ENCODE data around the gene SYT9.
"Not testable (repeated sequence)": the region's sequence is repeated elsewhere in the genome, so short reads cannot be mapped to it uniquely, and the experiment has no call there.

The SYT9 gene

DNA sequence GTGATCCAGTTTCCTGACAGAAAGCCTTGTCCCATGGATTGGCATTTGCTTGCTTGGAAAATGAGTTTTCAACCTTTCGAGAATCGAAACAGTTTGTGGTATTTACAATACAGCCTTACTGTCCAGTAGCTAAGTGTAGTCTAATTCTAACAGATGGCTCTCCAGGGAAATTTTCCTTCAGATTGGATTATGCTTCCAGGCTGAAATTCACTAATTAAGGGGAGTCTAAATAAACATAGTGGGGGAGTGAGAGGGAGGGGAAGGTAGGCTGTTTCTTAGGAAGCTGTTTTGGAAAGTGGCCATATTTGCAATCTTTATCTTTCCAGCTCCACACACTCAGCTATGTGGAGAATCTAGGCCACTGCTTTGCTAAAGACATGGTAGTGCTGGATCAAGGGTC, 81.3 kb downstream of the SYT9 start:
- DNase-seq (ENCODE audit: low read depth in 1 of 2, low spot score in 1 of 2), result no peak

DNA sequence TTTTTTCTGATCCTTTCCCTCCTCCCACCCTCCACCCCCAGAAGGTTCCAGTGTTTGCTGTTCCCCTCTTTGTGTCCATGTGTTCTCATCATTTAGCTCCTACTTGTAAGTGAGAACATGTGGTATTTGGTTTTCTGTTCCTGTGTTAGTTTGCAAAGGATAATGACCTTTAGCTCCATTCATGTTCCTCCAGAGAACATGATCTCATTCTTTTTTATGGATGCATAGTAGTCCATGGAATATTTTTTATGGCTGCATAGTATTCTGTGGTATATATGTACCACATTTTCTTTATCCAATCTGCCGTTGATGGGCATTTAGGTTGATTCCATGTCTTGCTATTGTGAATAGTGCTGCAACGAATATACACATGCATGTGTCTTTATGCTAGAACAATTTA, 83.7 kb downstream of the SYT9 start:
- DNase-seq (ENCODE audit: low read depth in 1 of 2, low spot score in 1 of 2), result not testable (repeated sequence)

DNA sequence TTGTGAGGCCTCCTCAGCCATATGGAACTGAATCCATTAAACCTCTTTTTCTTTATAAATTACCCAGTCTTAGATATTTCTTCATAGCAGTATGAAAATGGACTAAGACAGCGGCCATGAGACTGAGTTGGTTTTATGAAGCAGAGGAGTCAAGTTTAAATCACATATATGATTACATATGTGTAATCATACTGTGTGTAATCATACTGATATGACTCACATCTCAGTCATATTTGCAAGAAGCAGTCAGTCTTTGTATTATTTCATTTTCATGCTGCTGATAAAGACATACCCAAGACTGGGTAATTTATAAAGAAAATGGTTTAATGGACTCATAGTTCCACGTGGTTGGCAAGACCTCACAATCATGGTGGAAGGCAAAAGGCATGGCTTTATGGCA, 89.8 kb downstream of the SYT9 start:
- no peak for DNase-seq (ENCODE audit: low read depth in 1 of 2, low spot score in 1 of 2)

DNA sequence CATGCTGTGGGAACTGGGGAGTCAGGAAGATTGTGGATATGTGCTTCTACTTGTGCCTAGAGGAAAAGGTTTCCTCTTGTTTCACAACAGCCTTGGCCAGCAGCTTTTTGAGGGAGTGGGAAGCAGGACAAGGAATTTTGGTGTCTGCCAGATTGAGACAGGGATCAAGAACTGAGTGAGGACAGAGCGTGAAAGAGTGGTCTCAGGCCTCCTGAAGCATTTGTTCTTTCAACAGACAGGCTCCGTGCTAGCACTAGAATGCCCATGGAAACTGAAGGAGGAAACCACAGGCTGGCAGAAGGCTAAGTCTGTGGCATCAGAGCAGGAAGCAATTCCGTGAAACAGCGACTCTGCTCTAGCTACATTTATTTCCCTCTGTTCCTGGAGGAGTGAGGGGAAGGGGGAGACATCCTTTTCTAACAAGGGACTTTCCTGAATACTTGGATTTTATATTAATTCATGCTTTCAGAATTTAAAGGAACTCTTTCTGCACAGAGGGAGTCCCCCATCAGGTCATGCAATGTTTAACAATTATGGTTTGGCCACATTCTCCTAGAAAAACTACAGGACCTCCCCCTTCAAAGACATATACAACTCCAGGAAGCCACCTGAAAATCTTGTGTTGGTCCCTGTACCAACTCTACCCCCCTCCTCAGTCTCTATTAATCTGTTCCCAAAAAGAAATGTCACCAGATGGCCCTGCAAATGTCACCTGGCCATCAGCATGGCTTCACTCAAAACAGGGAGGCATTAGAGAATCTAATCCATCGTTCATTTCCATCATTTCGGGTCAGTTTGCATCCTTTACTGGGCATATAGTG, 96.1 kb downstream of the SYT9 start:
- DNase-seq (ENCODE audit: low read depth in 1 of 2, low spot score in 1 of 2), result no peak

DNA sequence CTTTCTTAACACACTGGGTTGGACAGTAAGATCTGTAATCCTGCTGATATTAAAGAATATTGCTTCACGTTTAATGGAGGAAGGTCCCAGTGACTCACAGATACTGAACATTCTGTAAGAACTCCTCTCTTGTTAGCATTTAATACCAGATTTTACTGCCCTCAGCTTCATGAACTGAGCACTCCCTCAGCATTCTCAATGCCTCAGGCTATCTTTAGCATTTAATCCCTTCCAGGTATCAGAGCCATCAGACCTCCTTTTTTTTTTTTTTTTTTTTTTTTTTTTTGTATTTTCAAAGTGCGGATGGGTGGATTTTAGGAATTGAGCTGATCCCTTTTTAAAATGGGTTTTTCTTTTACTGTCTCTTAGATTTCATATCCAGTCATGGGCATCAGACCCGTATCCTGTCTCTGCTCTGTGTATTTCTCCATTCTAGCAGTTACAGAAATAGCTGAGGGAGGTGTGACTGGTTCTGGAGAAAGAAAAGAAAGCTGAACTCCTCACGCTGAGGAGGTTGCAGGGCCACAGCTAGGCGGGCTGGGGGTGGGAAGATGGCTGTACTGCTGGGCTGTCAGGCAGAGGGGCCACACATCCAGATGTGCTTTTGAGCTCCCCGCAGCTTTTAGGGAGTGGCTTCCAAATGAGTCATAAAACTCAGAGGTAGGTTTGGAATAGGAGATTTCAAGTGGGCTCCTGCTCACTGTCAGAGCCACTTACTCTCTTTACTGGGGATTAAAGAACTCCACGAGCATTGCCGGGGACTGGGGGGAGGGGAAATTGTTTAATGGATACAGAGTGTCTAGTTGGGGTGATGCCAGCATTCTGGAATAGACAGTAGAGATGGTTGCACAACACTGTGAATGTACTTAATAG, 97.0 kb downstream of the SYT9 start:
- no peak for DNase-seq (ENCODE audit: low read depth in 1 of 2, low spot score in 1 of 2)

DNA sequence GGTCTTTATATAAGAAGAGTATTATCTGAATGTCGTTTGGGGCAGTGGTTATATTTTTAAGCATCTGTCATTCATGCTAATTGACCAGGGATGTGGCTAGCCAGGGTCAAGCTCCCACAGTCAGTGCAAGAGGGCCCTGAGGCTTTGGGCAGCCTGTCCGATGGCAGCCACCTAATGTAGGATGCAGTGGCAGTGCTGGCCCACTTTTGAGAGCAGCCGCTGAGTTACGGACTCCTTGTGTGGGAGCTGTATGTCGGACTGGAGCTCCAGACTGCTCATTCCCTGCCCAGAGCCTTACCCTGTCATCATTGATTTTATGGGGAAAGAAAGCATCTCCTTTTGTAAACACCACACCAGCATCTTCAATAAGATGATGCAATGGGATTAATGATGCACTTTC, 99.5 kb downstream of the SYT9 start:
- no peak for DNase-seq (ENCODE audit: low read depth in 1 of 2, low spot score in 1 of 2)

DNA sequence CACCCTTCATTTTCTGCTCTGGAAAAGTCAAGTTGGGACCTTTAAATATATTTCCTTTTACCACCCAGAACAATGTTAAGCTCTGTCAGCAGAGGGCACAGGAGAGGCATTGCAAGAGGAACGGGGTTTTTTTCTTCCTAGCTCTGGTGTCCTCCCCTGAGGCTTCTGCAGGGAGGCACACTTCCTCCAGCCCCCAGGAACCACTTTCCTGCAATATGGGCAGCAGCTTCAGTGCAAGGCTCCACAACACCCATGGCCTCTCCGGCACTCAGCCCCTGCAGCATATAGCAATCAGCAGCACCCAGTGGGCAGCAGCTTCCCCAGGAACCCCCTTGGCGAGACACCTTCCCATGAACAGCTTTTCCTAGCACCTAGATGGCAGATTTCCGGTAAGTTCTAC, 101.4 kb downstream of the SYT9 start:
- DNase-seq (ENCODE audit: low read depth in 1 of 2, low spot score in 1 of 2), result no peak

DNA sequence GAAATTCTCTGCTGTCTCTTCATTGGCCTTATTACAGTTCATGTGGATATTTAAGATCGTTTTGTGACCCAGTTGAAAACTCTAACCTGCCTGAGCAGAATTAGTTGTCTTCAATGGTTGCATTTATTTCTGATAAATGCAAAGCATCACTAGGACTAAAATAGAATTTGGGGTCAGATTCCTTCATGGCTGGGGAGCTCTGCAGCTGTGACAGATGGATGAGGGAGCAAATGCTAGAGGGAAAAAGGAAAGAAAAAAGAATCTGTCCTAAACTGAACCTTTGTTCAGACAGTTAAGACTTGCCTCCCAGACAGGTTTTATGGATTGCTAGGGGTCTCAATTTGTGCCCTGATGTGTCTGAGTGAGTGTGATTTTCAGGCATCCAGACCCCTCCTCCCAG, 113.0 kb downstream of the SYT9 start:
- DNase-seq (ENCODE audit: low read depth in 1 of 2, low spot score in 1 of 2), result no peak

DNA sequence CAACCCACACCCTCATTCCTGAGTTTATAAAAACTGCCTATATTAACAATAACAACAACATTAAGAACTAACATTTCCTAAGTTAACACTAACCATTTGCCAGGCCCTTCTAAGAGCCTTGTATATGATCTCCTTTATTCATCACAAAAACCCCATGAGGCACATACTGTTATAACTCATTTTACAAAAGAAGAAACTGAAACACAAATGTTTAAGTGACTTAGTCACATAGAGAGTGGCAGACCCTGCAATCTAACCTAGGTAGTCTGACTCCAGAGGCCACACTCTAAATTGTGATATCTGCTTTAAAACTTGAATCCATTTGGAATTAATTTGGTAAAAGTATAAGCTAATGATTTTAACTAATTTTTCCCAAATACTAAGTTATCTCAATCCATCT, 116.1 kb downstream of the SYT9 start:
- DNase-seq (ENCODE audit: low read depth in 1 of 2, low spot score in 1 of 2), result no peak

DNA sequence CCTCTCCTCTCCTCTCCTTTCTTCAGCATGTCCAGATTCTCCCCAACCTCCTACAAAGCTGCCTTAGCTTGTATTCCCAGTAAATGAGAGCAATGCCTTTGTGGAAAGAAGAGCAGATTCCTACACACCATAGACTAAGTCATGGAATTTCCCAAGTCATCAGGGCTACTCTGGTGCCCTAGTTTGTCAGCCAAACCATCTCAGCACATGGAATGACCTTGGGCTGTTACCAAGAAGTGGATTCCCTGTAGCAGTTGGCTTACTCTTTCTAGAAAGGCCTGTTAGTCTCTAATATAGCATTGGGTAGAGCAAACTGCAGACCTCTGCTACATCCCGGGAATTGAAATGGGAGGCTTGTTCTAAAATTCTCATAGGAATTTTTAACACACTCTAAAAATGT, 124.7 kb downstream of the SYT9 start:
- no peak for DNase-seq (ENCODE audit: low read depth in 1 of 2, low spot score in 1 of 2)

DNA sequence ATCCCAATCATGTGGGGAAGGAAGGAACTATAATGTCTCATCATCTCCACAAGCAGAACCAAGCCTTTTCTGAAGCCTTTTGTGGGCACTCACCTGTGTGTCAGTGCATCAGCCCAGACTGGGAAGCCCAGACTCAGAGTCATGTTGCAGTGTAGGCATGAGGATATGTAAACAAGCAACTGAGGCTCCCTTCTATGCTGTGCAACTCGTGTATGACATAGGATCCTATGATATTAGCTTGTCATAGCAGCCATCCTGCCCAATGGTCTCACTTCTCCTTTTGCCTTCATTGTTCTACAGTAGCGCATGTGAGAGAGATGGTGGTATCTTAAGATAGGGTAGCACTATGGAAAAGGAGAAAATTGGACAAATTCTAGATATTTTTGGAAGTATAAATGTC, 130.2 kb downstream of the SYT9 start:
- DNase-seq (ENCODE audit: low read depth in 1 of 2, low spot score in 1 of 2), result no peak

DNA sequence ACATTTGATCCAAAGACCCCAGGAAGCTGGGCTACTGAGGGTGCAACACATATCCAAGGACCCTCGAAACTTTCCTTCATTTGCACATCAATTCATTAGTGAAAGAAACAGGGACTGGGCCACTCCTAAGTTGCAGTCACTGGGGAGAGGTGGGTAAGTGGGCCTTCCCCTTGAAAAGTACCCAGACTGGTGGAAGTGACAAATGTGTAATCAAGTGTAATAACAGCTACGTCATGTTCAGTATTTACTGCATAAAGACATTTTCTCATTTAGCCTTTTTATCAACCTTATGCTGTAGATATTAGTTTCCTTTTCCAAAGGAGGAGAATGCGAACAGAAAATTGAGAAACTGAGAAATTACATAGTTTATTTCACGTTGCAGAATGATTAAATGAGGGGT, 131.7 kb downstream of the SYT9 start:
- DNase-seq (ENCODE audit: low read depth in 1 of 2, low spot score in 1 of 2), result no peak

DNA sequence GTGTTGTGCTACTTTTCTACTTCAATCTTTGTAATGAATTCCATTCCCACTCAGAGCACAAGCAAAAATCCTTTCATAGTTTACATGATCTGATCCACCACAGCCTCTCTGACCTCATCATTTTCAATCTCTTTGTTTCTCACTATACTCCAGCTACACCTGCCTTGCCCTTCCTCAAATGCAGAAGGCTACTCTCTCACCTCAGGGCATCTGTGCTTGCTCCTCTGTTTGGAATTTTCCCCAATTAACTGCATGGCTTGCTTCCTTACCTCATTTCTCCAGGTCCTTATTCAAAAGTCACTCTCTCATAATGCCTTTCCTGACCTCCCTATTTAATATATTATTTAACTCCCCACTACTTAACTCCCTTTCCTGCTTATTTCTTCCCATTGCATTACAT, 133.0 kb downstream of the SYT9 start:
- DNase-seq (ENCODE audit: low read depth in 1 of 2, low spot score in 1 of 2), result no peak

DNA sequence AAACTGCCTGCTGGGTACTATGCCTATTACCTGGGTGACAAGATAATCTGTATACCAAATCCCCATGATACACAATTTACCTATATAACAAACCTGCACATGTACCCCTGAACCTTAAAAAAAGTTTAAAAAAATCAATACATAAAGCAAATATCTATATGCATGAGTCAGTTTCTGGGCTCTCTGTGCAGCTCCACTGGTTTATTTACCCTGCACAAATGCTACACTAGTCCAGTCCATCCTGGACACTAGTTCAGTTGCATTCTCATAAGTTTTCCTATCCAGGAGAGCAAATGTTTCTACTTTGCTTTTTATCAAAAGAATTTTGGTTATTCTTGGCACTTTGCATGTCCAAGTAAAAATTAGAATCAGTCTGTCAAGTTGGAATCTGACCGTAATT, 133.8 kb downstream of the SYT9 start:
- no peak for DNase-seq (ENCODE audit: low read depth in 1 of 2, low spot score in 1 of 2)

DNA sequence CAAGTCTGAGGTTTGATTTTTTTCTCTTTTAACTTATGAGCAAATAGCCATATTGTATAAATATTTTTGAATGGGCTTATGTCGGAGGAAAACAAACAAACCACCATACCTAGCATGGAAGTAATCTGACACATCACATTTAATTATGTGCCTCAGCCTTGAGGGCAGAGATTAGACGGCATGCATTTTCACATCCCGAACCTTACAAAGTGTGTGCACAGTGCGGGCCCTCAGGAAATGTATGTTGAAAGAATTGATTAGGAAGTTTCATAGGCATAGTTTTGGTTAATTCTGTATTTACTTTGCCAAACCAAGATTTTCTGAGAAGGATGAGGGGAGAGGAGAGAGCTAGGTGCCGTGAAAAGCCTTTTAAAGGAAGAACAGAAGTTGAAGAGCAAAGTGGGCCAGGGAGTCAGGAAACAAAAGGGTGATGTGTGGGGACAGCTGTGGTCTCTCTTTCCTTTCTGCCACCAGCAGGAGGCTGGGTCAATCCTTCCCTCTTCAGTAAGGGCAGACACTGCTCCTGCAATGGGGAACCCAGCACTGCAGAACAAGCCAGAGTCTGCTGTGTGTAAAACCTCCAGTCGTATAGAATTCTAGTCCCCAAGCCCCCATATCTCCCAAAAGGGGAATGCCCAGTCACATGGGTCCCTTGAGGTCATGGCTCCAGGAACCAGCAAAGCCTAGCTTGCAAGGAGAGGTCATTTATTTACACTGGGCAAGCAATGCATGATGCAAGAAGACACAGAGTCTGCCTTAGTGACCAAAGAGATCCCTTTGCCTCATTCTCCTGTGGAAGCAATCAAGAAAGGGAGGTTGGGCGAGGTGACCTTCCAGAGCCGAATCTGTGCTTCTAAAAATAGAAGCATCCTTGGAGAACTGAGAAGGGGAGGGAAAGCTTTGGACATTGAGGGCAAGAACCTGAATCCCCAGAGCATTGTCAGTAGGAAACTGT, 162.5 kb downstream of the SYT9 start:
- no peak for DNase-seq (ENCODE audit: low read depth in 1 of 2, low spot score in 1 of 2)

DNA sequence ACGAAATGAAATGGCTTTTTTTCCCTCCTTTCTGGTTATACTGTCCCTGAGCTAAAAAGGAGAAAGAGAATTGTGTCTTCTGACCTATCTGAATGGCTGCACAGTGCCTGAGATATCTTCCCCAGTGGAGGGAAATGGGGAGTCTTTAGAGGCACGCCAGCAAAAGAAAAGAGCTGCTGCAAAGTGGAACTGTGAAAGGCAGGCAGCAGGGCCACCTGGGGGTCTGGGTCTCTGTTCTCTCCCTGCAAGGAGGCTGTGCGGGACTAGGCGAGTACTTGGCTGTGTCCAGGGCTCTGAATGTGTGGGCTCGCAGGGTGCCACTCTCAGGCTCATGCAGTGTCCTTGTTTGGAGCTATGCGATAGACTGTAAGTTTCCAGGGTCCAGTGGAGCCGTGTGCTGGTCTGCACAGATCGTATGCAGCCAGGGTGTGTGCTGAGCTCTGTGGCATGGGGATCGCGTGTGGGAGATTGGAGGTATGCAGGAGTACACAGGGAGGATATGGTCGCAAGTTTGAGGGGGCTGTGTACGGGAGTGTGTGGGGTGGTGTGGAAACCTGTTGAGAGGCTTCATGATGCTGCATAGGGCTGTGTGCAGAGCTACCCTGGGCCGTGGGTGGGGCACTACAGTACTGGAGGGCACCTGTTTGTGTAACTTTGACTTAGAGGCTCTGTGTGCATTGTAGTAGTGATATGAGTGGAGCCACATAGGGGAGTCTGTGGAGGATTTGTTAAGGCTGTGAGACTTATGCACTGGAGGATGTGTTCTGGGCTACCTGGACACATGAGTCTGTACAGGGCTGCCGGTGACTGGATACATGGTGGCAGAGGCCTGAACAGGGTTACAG, 163.5 kb downstream of the SYT9 start:
- DNase-seq (ENCODE audit: low read depth in 1 of 2, low spot score in 1 of 2), result no peak

DNA sequence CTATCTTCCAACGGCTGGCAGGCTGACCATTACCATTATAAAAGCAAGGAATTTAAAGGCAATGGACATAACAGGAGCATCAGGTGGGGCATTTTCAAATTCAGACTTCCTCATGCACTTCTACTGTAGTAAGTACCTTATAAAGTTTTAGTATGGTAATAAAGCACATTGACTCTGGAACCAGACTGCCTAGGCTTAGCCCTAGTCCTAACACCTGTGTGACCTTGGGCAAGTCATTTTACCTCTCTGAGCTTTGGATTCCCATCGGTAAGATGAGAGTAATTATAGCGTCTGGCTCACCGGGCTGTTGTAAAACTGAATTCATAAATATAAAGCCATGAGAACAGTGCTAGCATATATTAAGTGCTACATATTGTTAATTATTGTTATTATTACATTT, 164.4 kb downstream of the SYT9 start:
- no peak for DNase-seq (ENCODE audit: low read depth in 1 of 2, low spot score in 1 of 2)

DNA sequence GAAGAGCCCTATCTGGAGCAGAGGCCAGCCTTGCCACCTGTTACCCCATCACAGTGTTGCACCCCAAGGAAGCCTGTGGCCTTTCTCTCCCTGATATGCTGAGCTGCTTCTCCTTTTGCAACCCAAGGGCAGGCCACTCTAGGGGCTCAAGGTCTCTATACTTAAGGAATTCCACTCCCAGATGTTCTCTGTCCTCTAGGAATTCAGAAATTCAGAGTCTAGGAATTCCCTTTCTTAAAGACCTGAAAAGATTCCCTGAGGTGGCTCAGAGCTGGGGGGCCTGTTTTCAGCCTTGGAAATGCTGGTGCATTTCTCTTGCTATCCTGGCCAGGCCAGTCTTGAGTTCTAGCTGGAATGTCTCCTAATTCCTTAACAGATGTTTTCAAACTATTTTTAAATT, 165.6 kb downstream of the SYT9 start:
- DNase-seq (ENCODE audit: low read depth in 1 of 2, low spot score in 1 of 2), result no peak

DNA sequence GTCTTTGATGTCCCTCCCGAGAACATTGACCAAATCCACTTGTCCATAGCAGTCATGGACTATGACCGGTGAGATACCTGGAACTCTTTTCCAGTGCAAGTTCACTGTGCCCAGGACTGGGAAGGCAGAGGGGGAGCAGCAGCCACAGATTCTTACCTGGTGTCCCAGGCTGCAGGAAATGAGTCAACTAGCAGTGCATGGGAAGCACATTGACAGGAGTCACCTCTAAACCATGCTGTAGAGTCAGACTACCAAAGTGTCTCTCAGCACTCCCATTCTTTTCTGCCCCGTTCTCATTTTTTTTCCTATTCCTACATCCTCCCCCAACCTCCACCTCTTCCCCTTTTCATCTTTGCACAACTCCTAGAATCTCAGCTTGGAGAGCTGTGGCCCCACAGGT, 166.4 kb downstream of the SYT9 start:
- DNase-seq (ENCODE audit: low read depth in 1 of 2, low spot score in 1 of 2), result no peak

DNA sequence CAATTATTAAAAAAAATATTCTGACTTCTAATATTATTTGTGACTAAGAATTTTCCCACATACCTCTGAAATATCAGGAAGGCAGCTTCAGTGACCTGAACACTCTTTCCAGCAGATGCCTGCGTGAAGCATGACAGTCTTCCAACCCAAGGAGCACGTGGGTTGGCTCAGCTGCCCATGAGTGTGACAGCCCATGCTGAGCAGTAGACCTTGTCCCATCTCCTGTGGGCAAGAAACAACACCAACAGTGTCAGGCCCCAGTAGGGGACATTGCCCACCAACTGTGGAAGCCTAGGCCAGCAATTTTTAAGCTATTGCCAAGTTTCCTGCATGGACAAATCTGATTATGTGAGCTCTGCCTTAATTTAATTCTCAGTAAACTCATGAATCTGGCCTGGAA, 167.2 kb downstream of the SYT9 start:
- DNase-seq (ENCODE audit: low read depth in 1 of 2, low spot score in 1 of 2), result no peak

DNA sequence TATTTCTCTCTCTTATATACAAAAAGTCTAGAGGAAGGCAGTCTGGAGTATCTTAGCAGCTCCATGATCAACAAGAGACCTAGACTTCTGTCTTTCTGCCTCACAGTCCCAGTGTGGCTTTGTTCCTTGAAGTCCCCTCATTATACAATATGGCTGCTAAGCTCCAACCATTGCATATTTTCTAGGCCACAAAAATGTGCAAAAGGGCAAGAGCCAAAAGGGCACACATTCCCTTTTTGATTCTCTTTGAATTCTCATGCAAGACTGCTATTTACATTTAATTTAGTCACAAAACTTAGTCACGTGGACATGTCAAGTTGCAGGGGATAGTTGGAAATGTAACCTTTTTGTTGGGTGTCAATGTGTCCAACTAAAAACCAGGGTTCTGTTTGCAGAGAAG, 169.4 kb downstream of the SYT9 start:
- DNase-seq (ENCODE audit: low read depth in 1 of 2, low spot score in 1 of 2), result no peak
